ENCODE data around the gene SLC39A10. TPM values are rescaled to one million over a fixed set of nuclear protein-coding genes. Genes with fewer than 3 reads are reported as not detected.
"Not testable (repeated sequence)": the region's sequence is repeated elsewhere in the genome, so short reads cannot be mapped to it uniquely, and the experiment has no call there.

The SLC39A10 gene
- total RNA-seq, 2 experiments from 2014 or later, result 36.1 to 37.4 TPM

DNA sequence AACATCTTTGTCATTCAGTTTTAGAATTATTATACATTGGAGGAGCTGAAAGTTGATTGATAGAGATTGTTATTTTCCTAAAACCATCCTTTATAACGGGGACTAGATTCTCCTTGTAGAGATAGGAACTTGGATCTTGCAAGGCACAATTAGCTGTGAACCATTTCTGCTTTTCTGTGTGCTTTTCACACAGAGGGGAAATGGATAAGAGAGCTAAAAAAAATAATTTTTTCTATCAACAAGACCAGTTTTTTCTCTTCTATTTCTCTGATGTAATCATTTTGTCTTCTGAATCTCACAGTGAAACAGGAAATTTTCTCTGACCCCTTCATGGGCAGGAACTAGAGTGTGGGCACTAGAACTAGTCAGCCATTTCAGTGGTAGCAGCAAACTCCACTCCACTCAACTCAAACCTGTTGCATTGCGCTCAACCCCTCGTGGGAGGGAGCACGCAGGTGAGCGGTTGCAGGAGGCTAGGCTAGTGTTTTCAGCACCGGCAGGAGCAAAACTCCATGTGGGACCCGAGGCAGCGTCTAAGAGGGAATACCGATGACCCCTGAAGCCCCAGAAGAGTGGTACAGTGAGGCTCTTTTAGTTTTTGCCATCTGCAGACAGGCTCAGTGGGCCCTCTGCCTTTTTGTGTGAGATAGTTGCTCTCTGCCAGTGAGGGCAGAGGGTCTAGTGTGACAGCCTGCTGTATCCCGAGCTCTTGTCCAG lies 24.0 kb upstream of the SLC39A10 start:
- no peaks in the 10 kb centered on the region for H3K4me1 Mint-ChIP-seq (ENCODE audit: low read depth)
- CTCF ChIA-PET, result no interaction called here
- H3K4me3 Mint-ChIP-seq, result no peak overlapping the region
- intact Hi-C loops (cut with micrococcal nuclease), result no loop called here
- H3K36me3 Mint-ChIP-seq, result no peaks in the 10 kb centered on the region
- H3K27ac Mint-ChIP-seq, result no peak overlapping the region
- POLR2A ChIA-PET, result interaction anchor here (0.6 kb wide), 1 partner anchor 503 kb away, joined by 3 read pairs; no protein-coding TSS in a partner anchor
- DNase-seq, result no peak
- no peaks in the 10 kb centered on the region for H3K9me3 Mint-ChIP-seq
- H3K27me3 Mint-ChIP-seq, result no peaks in the 10 kb centered on the region

GRCh38 chr2:195633573-195633870 lies 23.5 kb upstream of the SLC39A10 start:
- H3K9me3 Mint-ChIP-seq, result no peaks in the 10 kb centered on the region
- H3K27ac Mint-ChIP-seq, result no peak overlapping the region
- no peak overlapping the region for H3K4me3 Mint-ChIP-seq
- H3K27me3 Mint-ChIP-seq, result no peaks in the 10 kb centered on the region
- DNase-seq, result no peak
- ChIA-PET CTCF (interaction anchor here (0.7 kb wide), 1 partner anchor 57 kb away, joined by 3 read pairs; no protein-coding TSS in a partner anchor), POLR2A (no interaction called here)
- no peaks in the 10 kb centered on the region for H3K36me3 Mint-ChIP-seq
- intact Hi-C loops (cut with micrococcal nuclease), result no loop called here
- H3K4me1 Mint-ChIP-seq (ENCODE audit: low read depth), result no peaks in the 10 kb centered on the region

GRCh38 chr2:195633974-195634373 lies 23.1 kb upstream of the SLC39A10 start:
- H3K4me1 Mint-ChIP-seq (ENCODE audit: low read depth), result no peaks in the 10 kb centered on the region
- POLR2A ChIA-PET, result no interaction called here
- intact Hi-C loops (cut with micrococcal nuclease), result no loop called here
- no peak overlapping the region for H3K27ac Mint-ChIP-seq
- DNase-seq, result no peak
- no peaks in the 10 kb centered on the region for H3K9me3 Mint-ChIP-seq
- H3K4me3 Mint-ChIP-seq, result no peak overlapping the region
- no peaks in the 10 kb centered on the region for H3K27me3 Mint-ChIP-seq
- no peaks in the 10 kb centered on the region for H3K36me3 Mint-ChIP-seq
- CTCF ChIA-PET, result interaction anchor here (0.7 kb wide), 1 partner anchor 57 kb away, joined by 3 read pairs; no protein-coding TSS in a partner anchor

GRCh38 chr2:195636890-195637289 lies 20.1 kb upstream of the SLC39A10 start:
- ChIA-PET CTCF (interaction anchor here (0.6 kb wide), 1 partner anchor 302 kb away, joined by 4 read pairs; no protein-coding TSS in a partner anchor), POLR2A (no interaction called here)
- Mint-ChIP-seq H3K36me3 (no peaks in the 10 kb centered on the region), H3K27ac (no peak overlapping the region), H3K9me3 (no peaks in the 10 kb centered on the region), H3K27me3 (no peaks in the 10 kb centered on the region), H3K4me1 (ENCODE audit: low read depth) (no peaks in the 10 kb centered on the region), H3K4me3 (no peak overlapping the region)
- intact Hi-C loops (cut with micrococcal nuclease), result no loop called here
- DNase-seq, result no peak

- Mint-ChIP-seq H3K9me3 (no peaks in the 10 kb centered on the region), H3K27me3 (no peaks in the 10 kb centered on the region), H3K27ac (no peak overlapping the region), H3K36me3 (no peaks in the 10 kb centered on the region), H3K4me3 (no peak overlapping the region), H3K4me1 (ENCODE audit: low read depth) (peaks cover 6% of the 10 kb centered on the region)
- CTCF ChIA-PET, result no interaction called here
- intact Hi-C loops (cut with micrococcal nuclease), result no loop called here
- no peak for DNase-seq
- POLR2A ChIA-PET, result no interaction called here
These were observed 18.3 kb upstream of the SLC39A10 start for GRCh38 chr2:195638750-195639149.

- H3K27me3 Mint-ChIP-seq, result no peaks in the 10 kb centered on the region
- no peaks in the 10 kb centered on the region for H3K36me3 Mint-ChIP-seq
- H3K4me1 Mint-ChIP-seq (ENCODE audit: low read depth), result peaks cover 7% of the 10 kb centered on the region
- DNase-seq, result no peak
- CTCF ChIA-PET, result no interaction called here
- no peaks in the 10 kb centered on the region for H3K9me3 Mint-ChIP-seq
- intact Hi-C loops (cut with micrococcal nuclease), result no loop called here
- no peak overlapping the region for H3K27ac Mint-ChIP-seq
- POLR2A ChIA-PET, result no interaction called here
- H3K4me3 Mint-ChIP-seq, result no peak overlapping the region
These were observed 17.7 kb upstream of the SLC39A10 start for GRCh38 chr2:195639238-195639858.

DNA sequence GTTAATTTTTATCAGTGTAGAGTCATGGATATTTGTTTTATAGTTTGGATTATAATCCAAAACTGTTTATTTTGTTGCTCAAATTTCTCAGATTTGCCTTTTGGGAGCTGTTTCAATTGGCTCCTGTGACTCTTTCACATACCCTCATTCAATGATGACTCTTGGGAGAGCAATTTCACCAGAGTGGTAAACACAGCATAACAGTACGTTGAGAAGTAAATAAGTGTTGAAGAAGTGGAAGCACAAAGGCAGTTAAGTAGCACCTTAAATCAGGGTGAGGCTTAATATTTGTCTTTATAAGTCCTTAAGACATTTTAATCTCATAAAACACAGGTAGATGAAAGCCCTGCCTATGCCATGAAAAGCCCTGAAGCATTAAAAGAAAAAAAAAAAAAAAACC lies 17.1 kb upstream of the SLC39A10 start:
- Mint-ChIP-seq H3K27me3 (no peaks in the 10 kb centered on the region), H3K4me3 (no peak overlapping the region), H3K4me1 (ENCODE audit: low read depth) (peaks cover 7% of the 10 kb centered on the region), H3K36me3 (no peaks in the 10 kb centered on the region), H3K9me3 (no peaks in the 10 kb centered on the region), H3K27ac (no peak overlapping the region)
- intact Hi-C loops (cut with micrococcal nuclease), result no loop called here
- ChIA-PET CTCF (interaction anchor here (0.6 kb wide), 1 partner anchor 42 kb away, joined by 3 read pairs; no protein-coding TSS in a partner anchor), POLR2A (no interaction called here)
- no peak for DNase-seq

GRCh38 chr2:195642027-195642678 lies 14.9 kb upstream of the SLC39A10 start:
- Mint-ChIP-seq H3K27ac (no peak overlapping the region), H3K27me3 (no peaks in the 10 kb centered on the region), H3K4me1 (ENCODE audit: low read depth) (peaks cover 7% of the 10 kb centered on the region), H3K4me3 (no peak overlapping the region), H3K9me3 (no peaks in the 10 kb centered on the region), H3K36me3 (no peaks in the 10 kb centered on the region)
- intact Hi-C loops (cut with micrococcal nuclease), result no loop called here
- POLR2A ChIA-PET, result no interaction called here
- DNase-seq, result no peak
- CTCF ChIA-PET, result no interaction called here

- no peak overlapping the region for H3K27ac Mint-ChIP-seq
- H3K27me3 Mint-ChIP-seq, result no peaks in the 10 kb centered on the region
- H3K4me3 Mint-ChIP-seq, result no peak overlapping the region
- ChIA-PET POLR2A (no interaction called here), CTCF (no interaction called here)
- no peak for DNase-seq
- H3K4me1 Mint-ChIP-seq (ENCODE audit: low read depth), result peaks cover 7% of the 10 kb centered on the region
- no peaks in the 10 kb centered on the region for H3K9me3 Mint-ChIP-seq
- intact Hi-C loops (cut with micrococcal nuclease), result no loop called here
- no peaks in the 10 kb centered on the region for H3K36me3 Mint-ChIP-seq
These were observed 14.4 kb upstream of the SLC39A10 start for GRCh38 chr2:195642679-195643068.

DNA sequence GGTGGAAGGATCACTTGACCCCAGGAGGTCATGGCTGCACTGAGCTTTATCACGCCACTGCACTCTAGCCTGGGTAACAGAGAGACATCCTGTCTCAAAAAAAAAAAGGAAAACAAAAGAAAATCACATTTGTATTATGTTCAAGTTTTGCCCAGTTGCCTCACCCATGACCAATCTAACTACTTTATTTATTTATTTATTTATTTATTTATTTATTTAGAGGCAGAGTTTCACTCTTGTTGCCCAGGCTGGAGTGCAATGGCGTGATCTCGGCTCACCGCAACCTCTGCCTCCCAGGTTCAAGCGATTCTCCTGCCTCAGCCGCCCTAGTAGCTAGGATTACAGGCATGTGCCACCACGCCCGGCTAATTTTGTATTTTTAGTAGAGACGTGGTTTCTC lies 12.3 kb upstream of the SLC39A10 start:
- H3K4me1 Mint-ChIP-seq (ENCODE audit: low read depth), result peaks cover 11% of the 10 kb centered on the region
- POLR2A ChIA-PET; H3K36me3 Mint-ChIP-seq; intact Hi-C loops (cut with micrococcal nuclease); H3K27me3 Mint-ChIP-seq; DNase-seq; H3K9me3 Mint-ChIP-seq; H3K4me3 Mint-ChIP-seq; H3K27ac Mint-ChIP-seq: not testable (repeated sequence)
- CTCF ChIA-PET, result interaction anchor here (0.7 to 1.8 kb wide), 2 partner anchors 15 to 31 kb away, joined by 3 to 6 read pairs; no protein-coding TSS in a partner anchor

DNA sequence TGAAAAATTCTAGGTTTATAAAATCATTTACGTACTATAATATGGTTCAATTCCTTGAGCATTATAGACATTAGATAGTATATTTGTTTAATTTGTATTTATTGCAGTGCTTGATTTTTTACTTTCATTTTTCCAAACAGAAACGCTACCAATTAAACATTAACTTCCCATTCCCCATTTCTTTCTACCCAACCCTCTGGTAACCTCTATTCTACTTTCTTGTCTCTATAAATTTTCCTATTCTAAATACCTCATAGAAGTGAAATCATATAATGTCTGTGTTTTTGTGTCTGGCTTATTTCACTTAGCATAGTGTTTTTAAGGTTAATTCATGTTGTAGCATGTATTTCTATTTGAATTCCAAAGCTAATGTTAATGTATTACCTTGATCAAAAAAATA lies 11.6 kb upstream of the SLC39A10 start:
- intact Hi-C loops (cut with micrococcal nuclease), result no loop called here
- ChIA-PET POLR2A (no interaction called here), CTCF (interaction anchor here (0.7 to 1.8 kb wide), 2 partner anchors 14 to 15 kb away, joined by 3 to 6 read pairs; no protein-coding TSS in a partner anchor)
- H3K36me3 Mint-ChIP-seq, result peaks cover 2% of the 10 kb centered on the region
- H3K4me1 Mint-ChIP-seq (ENCODE audit: low read depth), result peaks cover 11% of the 10 kb centered on the region
- no peak overlapping the region for H3K4me3 Mint-ChIP-seq
- H3K27me3 Mint-ChIP-seq, result no peaks in the 10 kb centered on the region
- DNase-seq, result no peak
- no peaks in the 10 kb centered on the region for H3K9me3 Mint-ChIP-seq
- H3K27ac Mint-ChIP-seq, result no peak overlapping the region

- Mint-ChIP-seq H3K27me3 (no peaks in the 10 kb centered on the region), H3K27ac (no peak overlapping the region), H3K4me1 (ENCODE audit: low read depth) (peaks cover 11% of the 10 kb centered on the region), H3K4me3 (no peak overlapping the region), H3K9me3 (no peaks in the 10 kb centered on the region), H3K36me3 (peaks cover 2% of the 10 kb centered on the region)
- ChIA-PET POLR2A (no interaction called here), CTCF (no interaction called here)
- DNase-seq, result no peak
- intact Hi-C loops (cut with micrococcal nuclease), result no loop called here
These were observed 10.6 kb upstream of the SLC39A10 start for GRCh38 chr2:195646424-195646823.

DNA sequence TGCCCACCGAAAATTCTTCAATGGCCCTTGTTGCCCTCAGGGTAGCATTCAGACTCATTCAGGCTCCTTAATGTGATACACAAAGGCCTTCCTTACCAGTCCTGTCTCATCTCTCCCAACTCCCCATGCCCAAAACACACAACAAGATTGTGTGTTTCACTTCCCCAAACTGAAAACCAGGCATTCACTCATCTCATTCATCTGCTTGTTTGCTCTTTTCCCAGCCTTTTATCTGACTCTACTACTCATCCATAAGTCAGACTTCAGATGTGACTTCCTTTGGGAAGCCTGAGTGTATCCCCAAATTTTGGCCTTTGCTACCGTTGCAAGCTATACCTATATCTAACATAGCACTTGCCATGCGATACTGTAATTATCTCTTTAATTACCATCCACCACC lies 9.7 kb upstream of the SLC39A10 start:
- Mint-ChIP-seq H3K9me3 (no peaks in the 10 kb centered on the region), H3K27me3 (no peaks in the 10 kb centered on the region), H3K27ac (no peak overlapping the region), H3K4me1 (ENCODE audit: low read depth) (peaks cover 11% of the 10 kb centered on the region), H3K36me3 (peaks cover 2% of the 10 kb centered on the region), H3K4me3 (no peak overlapping the region)
- DNase-seq, result no peak
- intact Hi-C loops (cut with micrococcal nuclease), result no loop called here
- ChIA-PET POLR2A (no interaction called here), CTCF (no interaction called here)

Data from activated CD4-positive, alpha-beta memory T cell treated with anti-CD3 and anti-CD28 coated beads for 36 hours (primary cell).